ENCODE measurements around the gene CAV1.

CAV1 gene

GRCh38 chr7:116505278-116505677, 19.6 kb upstream of the CAV1 start:
- no peak for DNase-seq

GRCh38 chr7:116505823-116506222, 19.0 kb upstream of the CAV1 start:
- DNase-seq, result no peak

DNA sequence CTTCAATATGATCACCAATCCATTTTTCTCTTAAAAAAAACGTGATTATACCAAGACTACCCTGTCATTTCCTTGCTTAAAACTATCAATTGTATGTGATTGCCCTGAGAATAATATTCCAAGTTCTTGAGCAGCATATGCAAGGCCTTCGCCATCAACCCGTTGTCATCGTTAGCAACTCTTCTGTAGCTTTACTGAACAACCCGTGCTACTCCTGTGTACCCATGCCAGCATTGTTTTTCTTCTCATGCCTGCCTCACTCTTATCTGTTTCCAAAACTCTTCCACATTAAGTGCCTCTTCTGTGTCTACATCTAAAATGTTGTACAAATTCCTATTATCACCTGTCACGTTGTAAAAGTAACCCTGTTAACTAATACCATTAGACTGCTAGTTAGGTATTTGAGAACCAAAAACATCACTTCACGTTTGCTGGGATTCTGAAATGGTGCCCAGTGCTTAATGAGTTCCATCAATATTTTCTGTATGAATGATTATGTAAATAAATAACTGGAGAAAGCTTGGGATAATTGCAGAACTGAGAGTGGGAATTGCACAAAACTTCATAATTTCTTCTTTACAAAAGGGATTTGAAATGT, 14.8 kb upstream of the CAV1 start:
- DNase-seq, result no peak

DNA sequence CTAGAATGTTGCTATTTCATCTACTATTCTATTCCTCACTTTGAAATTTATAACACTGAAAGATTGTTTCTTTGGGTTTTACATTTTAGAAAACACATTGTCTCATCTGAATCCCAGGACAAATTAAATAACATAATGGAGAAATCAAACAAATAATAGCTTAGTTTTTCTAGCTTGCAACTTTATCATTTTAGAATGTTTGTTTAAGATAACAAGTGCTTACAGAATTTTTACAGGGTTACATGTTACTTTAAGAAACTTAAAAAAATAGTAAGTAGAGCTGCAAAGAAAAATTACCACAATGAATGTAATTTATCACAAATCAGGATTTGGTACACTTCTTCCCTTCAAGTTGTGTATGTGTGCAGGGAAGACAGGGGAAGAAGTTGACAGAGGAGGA, 14.0 kb upstream of the CAV1 start:
- DNase-seq, result no peak

- peak; percentile 13 for DNase-seq
These were observed 13.0 kb upstream of the CAV1 start for GRCh38 chr7:116511552-116512519.

- DNase-seq, result no peak
These were observed 12.2 kb upstream of the CAV1 start for GRCh38 chr7:116512520-116513188.

DNA sequence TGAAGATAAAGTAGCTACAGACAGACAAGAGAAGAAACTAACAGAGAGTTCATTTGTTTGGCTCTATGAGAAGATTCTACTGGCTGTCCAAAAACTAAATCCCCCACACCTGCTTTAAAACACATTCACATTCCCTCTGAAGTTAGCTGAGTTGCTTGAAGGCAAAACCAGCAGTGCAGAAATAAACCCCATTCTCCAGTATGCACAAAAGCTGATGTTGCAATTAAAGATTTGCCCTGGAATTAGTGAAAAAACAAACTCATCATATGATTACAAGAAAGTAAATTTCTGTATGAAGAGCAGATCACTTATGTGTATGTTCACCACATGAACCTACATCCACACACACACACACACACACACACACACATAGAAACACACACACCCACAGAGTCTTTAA, 9.3 kb upstream of the CAV1 start:
- DNase-seq, result no peak

- no peak for DNase-seq
These were observed 8.5 kb upstream of the CAV1 start for GRCh38 chr7:116516324-116516723.

DNA sequence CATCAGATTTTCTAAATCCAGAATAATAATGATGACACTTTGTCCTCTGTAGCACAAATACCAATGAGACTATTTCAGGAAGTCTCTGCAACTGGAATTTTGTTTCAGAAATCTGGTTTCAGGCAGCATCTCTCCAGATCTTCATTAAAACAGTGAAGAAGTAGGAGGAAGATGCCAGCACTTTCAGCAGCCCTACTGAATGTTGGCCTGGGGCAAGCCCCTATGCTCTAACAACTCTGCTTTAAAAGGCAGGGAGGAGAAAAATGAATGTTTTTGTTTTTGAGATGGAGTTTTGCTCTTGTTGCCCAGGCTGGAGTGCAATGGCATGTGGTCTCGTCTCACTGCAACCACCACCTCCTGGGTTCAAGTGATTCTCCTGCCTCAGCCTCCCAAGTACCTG, 7.2 kb upstream of the CAV1 start:
- no peak for DNase-seq

DNA sequence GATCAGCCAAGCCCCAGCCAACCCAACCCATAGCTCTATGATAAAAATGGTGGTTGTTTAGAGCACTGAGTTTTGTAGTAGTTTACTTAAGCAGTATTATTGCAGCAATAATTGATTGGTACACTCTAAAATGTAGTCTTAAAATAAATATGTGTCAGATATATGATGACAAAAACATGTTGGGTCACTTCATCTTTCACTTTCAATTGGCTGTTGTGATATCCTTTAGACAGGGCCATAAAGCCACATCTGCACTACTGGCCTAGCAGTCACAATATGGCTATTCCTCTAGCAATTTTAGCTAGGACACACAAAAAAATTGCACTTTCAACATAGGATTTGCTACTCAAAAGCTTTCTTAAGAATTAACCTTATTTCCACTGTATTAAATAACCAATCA, 5.9 kb upstream of the CAV1 start:
- DNase-seq, result no peak

GRCh38 chr7:116521046-116521664, 3.7 kb upstream of the CAV1 start:
- no peak for DNase-seq

GRCh38 chr7:116522247-116522646, 2.6 kb upstream of the CAV1 start:
- DNase-seq, result no peak

- no peak for DNase-seq
These were observed 621 bp upstream of the CAV1 start for GRCh38 chr7:116524221-116524608.

- DNase-seq, result no peak
These were observed 569 bp downstream of the CAV1 start for GRCh38 chr7:116525298-116525912.

- peak; percentile 42 for DNase-seq
These were observed 1.4 kb downstream of the CAV1 start for GRCh38 chr7:116525913-116526861.

- no peak for DNase-seq
These were observed 2.1 kb downstream of the CAV1 start for GRCh38 chr7:116526897-116527296.

GRCh38 chr7:116527521-116527920, 2.7 kb downstream of the CAV1 start:
- DNase-seq, result no peak

- no peak for DNase-seq
These were observed 3.4 kb downstream of the CAV1 start for GRCh38 chr7:116528008-116528789.

- no peak for DNase-seq
These were observed 4.4 kb downstream of the CAV1 start for GRCh38 chr7:116529250-116529649.

GRCh38 chr7:116530107-116530820, 5.4 kb downstream of the CAV1 start:
- DNase-seq, result peak; percentile 86

Data from MV-4-11 (cell line).